Panc1 (cell line): ENCODE results near the gene ADAM23.

Source experiments
- POLR2AphosphoS5 ChIP-seq: IDR thresholded peaks from 2 replicates; pipeline ENCODE4 v1.6.1; 2012; ENCODE audit warnings: mild to moderate bottlenecking, low read depth, low read length, moderate library complexity
- TF ChIP-seq, protein P1 (sequence below): fragments of 450-650 bp; IDR thresholded peaks from 2 replicates; pipeline ENCODE4 v1.5.1; 2017; ENCODE audit warnings: mild to moderate bottlenecking
- TF ChIP-seq, protein P2 (sequence below), 2 experiments: IDR thresholded peaks; 2 replicates each; pipeline ENCODE4 v1.6.1; 2011 to 2012; ENCODE audit warnings: low read depth in 2 of 2, control low read depth in 1 of 2, low read length in 1 of 2, mild to moderate bottlenecking in 1 of 2, moderate library complexity in 1 of 2; ENCODE audit not compliant: insufficient read depth in 1 of 2

DNA sequence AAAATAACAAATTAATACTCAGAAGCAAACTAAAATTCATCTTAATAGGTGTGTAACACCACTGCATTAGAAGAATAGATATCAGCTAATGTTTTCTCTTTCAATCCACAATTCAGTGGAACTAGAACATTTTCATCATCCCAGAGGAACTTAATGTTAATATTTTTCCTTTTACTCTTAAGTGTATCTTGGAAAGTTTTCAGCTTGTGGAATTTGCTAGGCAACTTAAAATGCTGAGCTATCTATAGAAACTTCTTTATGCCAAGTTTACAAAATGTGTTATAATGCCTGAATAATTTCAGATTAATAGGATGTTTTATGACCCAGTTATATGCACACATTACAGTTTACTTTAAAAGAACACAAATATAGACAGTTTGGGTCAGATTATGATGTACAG lies 112.4 kb downstream of the ADAM23 start:
- TF ChIP-seq POLR2AphosphoS5 = no peak
- TF ChIP-seq, protein P1, sequence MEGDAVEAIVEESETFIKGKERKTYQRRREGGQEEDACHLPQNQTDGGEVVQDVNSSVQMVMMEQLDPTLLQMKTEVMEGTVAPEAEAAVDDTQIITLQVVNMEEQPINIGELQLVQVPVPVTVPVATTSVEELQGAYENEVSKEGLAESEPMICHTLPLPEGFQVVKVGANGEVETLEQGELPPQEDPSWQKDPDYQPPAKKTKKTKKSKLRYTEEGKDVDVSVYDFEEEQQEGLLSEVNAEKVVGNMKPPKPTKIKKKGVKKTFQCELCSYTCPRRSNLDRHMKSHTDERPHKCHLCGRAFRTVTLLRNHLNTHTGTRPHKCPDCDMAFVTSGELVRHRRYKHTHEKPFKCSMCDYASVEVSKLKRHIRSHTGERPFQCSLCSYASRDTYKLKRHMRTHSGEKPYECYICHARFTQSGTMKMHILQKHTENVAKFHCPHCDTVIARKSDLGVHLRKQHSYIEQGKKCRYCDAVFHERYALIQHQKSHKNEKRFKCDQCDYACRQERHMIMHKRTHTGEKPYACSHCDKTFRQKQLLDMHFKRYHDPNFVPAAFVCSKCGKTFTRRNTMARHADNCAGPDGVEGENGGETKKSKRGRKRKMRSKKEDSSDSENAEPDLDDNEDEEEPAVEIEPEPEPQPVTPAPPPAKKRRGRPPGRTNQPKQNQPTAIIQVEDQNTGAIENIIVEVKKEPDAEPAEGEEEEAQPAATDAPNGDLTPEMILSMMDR = no peak
- TF ChIP-seq, protein P2, sequence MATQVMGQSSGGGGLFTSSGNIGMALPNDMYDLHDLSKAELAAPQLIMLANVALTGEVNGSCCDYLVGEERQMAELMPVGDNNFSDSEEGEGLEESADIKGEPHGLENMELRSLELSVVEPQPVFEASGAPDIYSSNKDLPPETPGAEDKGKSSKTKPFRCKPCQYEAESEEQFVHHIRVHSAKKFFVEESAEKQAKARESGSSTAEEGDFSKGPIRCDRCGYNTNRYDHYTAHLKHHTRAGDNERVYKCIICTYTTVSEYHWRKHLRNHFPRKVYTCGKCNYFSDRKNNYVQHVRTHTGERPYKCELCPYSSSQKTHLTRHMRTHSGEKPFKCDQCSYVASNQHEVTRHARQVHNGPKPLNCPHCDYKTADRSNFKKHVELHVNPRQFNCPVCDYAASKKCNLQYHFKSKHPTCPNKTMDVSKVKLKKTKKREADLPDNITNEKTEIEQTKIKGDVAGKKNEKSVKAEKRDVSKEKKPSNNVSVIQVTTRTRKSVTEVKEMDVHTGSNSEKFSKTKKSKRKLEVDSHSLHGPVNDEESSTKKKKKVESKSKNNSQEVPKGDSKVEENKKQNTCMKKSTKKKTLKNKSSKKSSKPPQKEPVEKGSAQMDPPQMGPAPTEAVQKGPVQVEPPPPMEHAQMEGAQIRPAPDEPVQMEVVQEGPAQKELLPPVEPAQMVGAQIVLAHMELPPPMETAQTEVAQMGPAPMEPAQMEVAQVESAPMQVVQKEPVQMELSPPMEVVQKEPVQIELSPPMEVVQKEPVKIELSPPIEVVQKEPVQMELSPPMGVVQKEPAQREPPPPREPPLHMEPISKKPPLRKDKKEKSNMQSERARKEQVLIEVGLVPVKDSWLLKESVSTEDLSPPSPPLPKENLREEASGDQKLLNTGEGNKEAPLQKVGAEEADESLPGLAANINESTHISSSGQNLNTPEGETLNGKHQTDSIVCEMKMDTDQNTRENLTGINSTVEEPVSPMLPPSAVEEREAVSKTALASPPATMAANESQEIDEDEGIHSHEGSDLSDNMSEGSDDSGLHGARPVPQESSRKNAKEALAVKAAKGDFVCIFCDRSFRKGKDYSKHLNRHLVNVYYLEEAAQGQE (IDR thresholded peaks at IDR 0.05; ENCODE audit: insufficient read depth in 1 of 2, low read depth in 2 of 2, low read length in 1 of 2) = no peak
